Testis (tissue), 3 donors: Measurements from ENCODE around the gene AOX1. TPM values are rescaled to one million over a fixed set of nuclear protein-coding genes. Genes with fewer than 3 reads are reported as not detected.
"Not testable (repeated sequence)": the region's sequence is repeated elsewhere in the genome, so short reads cannot be mapped to it uniquely, and the experiment has no call there.

Experiments used
- DNase-seq: peaks from one replicate; pipeline ENCODE4 v3.0.0-alpha.2; 2019
- H3K27ac ChIP-seq, 2 donors: fragments of 200-600 bp; sonication (generic); one replicate each; pipeline ENCODE4 v1.5.1; 2019
- H3K27me3 ChIP-seq: fragments of 200-600 bp; sonication (generic); one replicate; pipeline ENCODE4 v1.5.1; 2019
- H3K36me3 ChIP-seq: fragments of 200-600 bp; sonication (generic); one replicate; pipeline ENCODE4 v1.5.1; 2017; ENCODE audit warnings: low read depth; ENCODE audit errors: missing control alignments
- H3K4me1 ChIP-seq: fragments of 200-600 bp; sonication (generic); one replicate; pipeline ENCODE4 v1.5.1; 2019
- H3K4me3 ChIP-seq, 2 donors: fragments of 200-600 bp; sonication (generic); one replicate each; pipeline ENCODE4 v1.5.1; 2017 to 2019
- H3K9me3 ChIP-seq: fragments of 200-600 bp; sonication (generic); one replicate; pipeline ENCODE4 v1.5.1; 2017
- CTCF ChIP-seq, 3 experiments: fragments of 450-650 bp in 2 of 3; fragments of 200-600 bp in 1 of 3; sonication (generic) in 1 of 3; IDR thresholded peaks; one replicate each; pipeline ENCODE4 v1.5.1; 2016 to 2019; ENCODE audit warnings: antibody characterized with exemption in 3 of 3, mild to moderate bottlenecking in 2 of 3, moderate library complexity in 1 of 3
- POLR2A ChIP-seq: fragments of 450-650 bp; IDR thresholded peaks from one replicate; pipeline ENCODE4 v1.6.1; 2017; ENCODE audit warnings: antibody characterized with exemption, mild to moderate bottlenecking, moderate library complexity
- WGBS, 2 donors: methylation state at CpG; one replicate each; pipeline ENCODE4 v1.1.5; 2018; 5-methylcytosine and 5-hydroxymethylcytosine counted together
- intact Hi-C: fragments of 100-400 bp; cut with DNase I; formaldehyde crosslinking; loops from one replicate; pipeline ENCODE4 v1.15.1; 2023; ENCODE audit warnings: low total_unique reads
- polyA plus RNA-seq: library from polyadenylated mRNA; stranded (reverse); fragments of 350-450 nt; fragmentation: Illumina TruSeq; extraction: RNeasy Lipid Tissue Mini Kit (QIAGEN cat#74804); gene quantifications from one replicate; pipeline ENCODE4 v1.2.3, GENCODE V29; 2014; ENCODE audit warnings: low read depth, low replicate concordance; ENCODE audit not compliant: insufficient read depth
- total RNA-seq, 2 donors: library from RNA; depleted of rRNA; stranded (reverse); fragments of >200 nt; gene quantifications; one replicate each; pipeline ENCODE4 v1.2.3, GENCODE V29; 2016

The AOX1 gene
- total and polyA plus RNA-seq, 3 donors from 2014 or later, result 28.7 to 34.1 (median 29.4) TPM

GRCh38 chr2:200635251-200635650, 49.4 kb downstream of the AOX1 start:
- Histone ChIP-seq H3K36me3 (no peaks in the 10 kb centered on the region), H3K4me1 (no peaks in the 10 kb centered on the region), H3K9me3 (no peaks in the 10 kb centered on the region), H3K4me3 (no peak overlapping the region), H3K27ac (no peak overlapping the region), H3K27me3 (no peaks in the 10 kb centered on the region)
- DNase-seq, result no peak
- TF ChIP-seq CTCF (IDR thresholded peaks at IDR 0.05) (no peak), POLR2A (no peak)
- intact Hi-C loops, result no loop called here

DNA sequence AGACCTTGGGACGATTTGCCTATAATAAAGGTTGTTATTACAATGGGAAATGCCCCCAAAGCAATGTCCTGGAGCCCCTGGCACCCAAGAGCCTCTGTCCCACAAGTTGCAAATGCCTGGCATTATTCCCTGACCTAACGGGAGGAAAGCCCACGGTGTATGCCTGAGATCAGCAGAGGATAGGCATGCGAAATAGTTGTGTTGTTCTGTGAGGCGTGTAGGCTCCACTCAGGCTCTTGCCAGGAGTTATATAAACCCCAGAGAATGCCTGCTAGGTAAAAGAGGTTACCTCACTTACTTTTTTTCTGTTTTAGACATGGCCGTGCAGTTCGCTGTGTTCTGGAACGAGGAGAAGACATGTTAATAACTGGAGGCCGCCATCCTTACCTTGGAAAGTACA, 52.1 kb downstream of the AOX1 start:
- intact Hi-C loops, result no loop called here
- H3K9me3 ChIP-seq, result no peaks in the 10 kb centered on the region
- DNase-seq, result no peak
- no peak overlapping the region for H3K27ac ChIP-seq
- H3K36me3 ChIP-seq, result no peaks in the 10 kb centered on the region
- 83 to 89% methylated on average over 9 of the region's 9 CpGs for WGBS, 2 donors
- H3K4me3 ChIP-seq, result no peak overlapping the region
- no peaks in the 10 kb centered on the region for H3K27me3 ChIP-seq
- TF ChIP-seq POLR2A, result no peak
- TF ChIP-seq CTCF (IDR thresholded peaks at IDR 0.05), result no peak
- no peaks in the 10 kb centered on the region for H3K4me1 ChIP-seq

DNA sequence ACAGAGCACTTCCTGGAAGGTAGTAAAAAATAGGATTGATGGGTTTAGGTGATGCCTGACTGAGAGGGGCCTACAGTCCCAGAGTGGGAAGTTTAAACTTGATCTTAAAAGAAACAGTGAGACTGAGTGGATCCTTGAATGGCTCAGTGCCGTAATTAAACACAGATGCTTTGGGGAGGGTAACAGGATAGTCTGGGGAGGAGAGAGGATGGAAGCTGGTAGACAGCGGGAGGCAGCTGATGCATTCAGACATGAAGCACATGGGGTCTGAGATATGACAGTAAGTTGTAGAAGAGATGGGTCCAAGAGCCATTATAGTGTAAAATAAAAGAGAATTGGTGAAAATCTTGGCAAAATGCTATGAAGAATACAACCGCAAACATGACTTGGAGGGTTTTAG, 54.4 kb downstream of the AOX1 start:
- 89 to 97% methylated on average over 3 of the region's 3 CpGs for WGBS, 2 donors
- H3K36me3 ChIP-seq, result no peaks in the 10 kb centered on the region
- intact Hi-C loops, result no loop called here
- no peak overlapping the region for H3K27ac ChIP-seq
- H3K27me3 ChIP-seq, result no peaks in the 10 kb centered on the region
- no peaks in the 10 kb centered on the region for H3K9me3 ChIP-seq
- no peak overlapping the region for H3K4me3 ChIP-seq
- TF ChIP-seq CTCF (IDR thresholded peaks at IDR 0.05) (no peak), POLR2A (no peak)
- no peak for DNase-seq
- no peaks in the 10 kb centered on the region for H3K4me1 ChIP-seq

DNA sequence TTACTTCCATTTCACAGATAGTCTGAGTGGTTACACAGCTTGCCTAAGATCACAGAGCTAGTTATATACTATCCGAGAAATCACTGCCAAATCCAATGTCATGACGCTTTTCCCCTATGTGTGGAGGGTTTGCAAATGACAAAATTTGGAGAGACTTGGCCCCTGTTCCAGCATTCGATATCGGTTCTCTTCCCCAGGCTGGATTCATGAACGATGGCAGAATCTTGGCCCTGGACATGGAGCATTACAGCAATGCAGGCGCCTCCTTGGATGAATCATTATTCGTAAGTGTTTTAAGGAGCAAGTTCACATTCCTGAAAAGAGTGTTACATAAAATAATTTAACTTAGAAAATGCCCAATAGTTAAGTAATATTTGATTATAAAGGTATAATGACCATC, 55.1 kb downstream of the AOX1 start:
- no peak overlapping the region for H3K27ac ChIP-seq
- no peaks in the 10 kb centered on the region for H3K27me3 ChIP-seq
- H3K36me3 ChIP-seq, result no peaks in the 10 kb centered on the region
- intact Hi-C loops, result no loop called here
- DNase-seq, result no peak
- no peak overlapping the region for H3K4me3 ChIP-seq
- no peaks in the 10 kb centered on the region for H3K9me3 ChIP-seq
- TF ChIP-seq POLR2A (no peak), CTCF (IDR thresholded peaks at IDR 0.05) (no peak)
- H3K4me1 ChIP-seq, result no peaks in the 10 kb centered on the region
- WGBS, 2 donors, result 95 to 96% methylated on average over 7 of the region's 7 CpGs

DNA sequence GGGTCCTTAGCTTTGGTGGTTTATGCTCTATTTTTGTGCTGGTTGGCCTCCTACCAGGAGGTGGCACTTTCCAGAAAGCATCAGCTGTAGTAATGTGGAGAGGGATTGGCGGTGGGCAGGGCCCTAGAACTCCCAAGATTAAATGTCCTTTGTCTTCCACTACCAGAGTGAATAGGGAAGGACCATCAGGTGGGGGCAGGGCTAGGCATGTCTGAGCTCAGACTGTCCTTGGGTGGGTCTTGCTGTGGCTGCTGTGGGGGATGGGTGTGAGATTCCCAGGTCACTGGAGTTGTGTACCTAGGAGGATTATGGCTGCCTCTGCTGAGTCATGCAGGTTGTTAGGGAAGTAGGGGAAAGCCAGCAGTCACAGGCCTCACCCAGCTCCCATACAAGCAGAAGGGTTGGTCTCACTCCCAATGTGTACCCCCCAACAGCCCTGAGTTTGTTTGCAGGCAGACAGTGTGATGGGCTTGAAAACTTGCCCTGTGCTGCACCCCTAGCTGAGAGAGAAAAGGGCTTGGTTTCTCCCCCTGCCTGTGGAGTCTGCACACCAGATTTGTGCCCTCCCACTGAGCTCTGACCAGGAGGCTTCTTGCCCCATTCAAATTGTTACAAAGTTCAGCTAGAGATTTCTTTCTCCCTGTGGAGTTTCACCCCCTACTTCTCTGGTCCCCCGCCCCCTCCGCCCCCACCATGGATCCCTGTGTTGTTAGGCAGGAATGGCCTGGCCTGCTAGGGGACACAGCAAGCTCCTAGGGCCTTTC, 62.9 kb downstream of the AOX1 start:
- intact Hi-C loops, H3K27ac ChIP-seq, H3K4me3 ChIP-seq, H3K36me3 ChIP-seq, H3K27me3 ChIP-seq, H3K4me1 ChIP-seq, H3K9me3 ChIP-seq: not testable (repeated sequence)
- 74 to 88% methylated on average over 3 of the region's 3 CpGs for WGBS, 2 donors
- DNase-seq, result peak; percentile 31
